IPS-20b (cell line): ENCODE results near the gene URM1.
A peak's percentile ranks its signal among the peaks of the same experiment; 100 is the strongest.

Experiments used
- H3K27ac ChIP-seq: one replicate; pipeline ENCODE4 v1.5.1; 2013; ENCODE audit warnings: low read length
- H3K27me3 ChIP-seq: 2 replicates; pipeline ENCODE4 v1.6.1; 2013; ENCODE audit warnings: mild to moderate bottlenecking, low read length, inconsistent platforms; ENCODE audit not compliant: insufficient read depth
- H3K36me3 ChIP-seq: 2 replicates; pipeline ENCODE4 v1.6.1; 2013; ENCODE audit warnings: low read depth, mild to moderate bottlenecking, inconsistent platforms, low read length, moderate library complexity; ENCODE audit not compliant: insufficient read depth
- H3K4me1 ChIP-seq: 2 replicates; pipeline ENCODE4 v1.6.1; 2013; ENCODE audit warnings: mild to moderate bottlenecking, control low read depth, inconsistent platforms, low read length, moderate library complexity; ENCODE audit not compliant: insufficient read depth
- H3K4me3 ChIP-seq: 2 replicates; pipeline ENCODE4 v1.5.1; 2013; ENCODE audit warnings: mild to moderate bottlenecking, low read length, inconsistent platforms
- H3K9ac ChIP-seq: 2 replicates; pipeline ENCODE4 v1.6.1; 2013; ENCODE audit warnings: low read depth, mild to moderate bottlenecking, inconsistent platforms, low read length, moderate library complexity
- H3K9me3 ChIP-seq: 2 replicates; pipeline ENCODE4 v1.6.1; 2013; ENCODE audit warnings: mild to moderate bottlenecking, low read depth, low read length, inconsistent platforms; ENCODE audit not compliant: insufficient read depth

Gene URM1

GRCh38 chr9:128390150-128390812, 19.1 kb downstream of the URM1 start:
- no peaks in the 10 kb centered on the region; the same call in 1 of the 2 replicates for H3K9me3 ChIP-seq
- H3K4me1 ChIP-seq = peaks cover 27% of the 10 kb centered on the region
- H3K36me3 ChIP-seq = peaks cover 24% of the 10 kb centered on the region
- peak overlapping the region; percentile 63; the same call in 1 of the 2 replicates for H3K9ac ChIP-seq
- H3K27ac ChIP-seq = no peak overlapping the region
- peaks cover 100% of the 10 kb centered on the region for H3K27me3 ChIP-seq
- no peak overlapping the region for H3K4me3 ChIP-seq

- Histone ChIP-seq H3K36me3 (peaks cover 24% of the 10 kb centered on the region), H3K4me3 (peak overlapping the region; percentile 68; the same call in 1 of the 2 replicates), H3K27me3 (peaks cover 100% of the 10 kb centered on the region), H3K27ac (no peak overlapping the region), H3K9me3 (no peaks in the 10 kb centered on the region; the same call in 1 of the 2 replicates), H3K9ac (peak overlapping the region; percentile 63; the same call in 1 of the 2 replicates), H3K4me1 (peaks cover 21% of the 10 kb centered on the region)
Measured at GRCh38 chr9:128390813-128391711, 19.9 kb downstream of the URM1 start.

- no peaks in the 10 kb centered on the region; the same call in 1 of the 2 replicates for H3K9me3 ChIP-seq
- H3K27ac ChIP-seq = no peak overlapping the region
- H3K4me3 ChIP-seq = peak overlapping the region; percentile 68
- H3K27me3 ChIP-seq = peaks cover 100% of the 10 kb centered on the region
- peak overlapping the region; percentile 63; the same call in 1 of the 2 replicates for H3K9ac ChIP-seq
- peaks cover 23% of the 10 kb centered on the region for H3K36me3 ChIP-seq
- peaks cover 21% of the 10 kb centered on the region for H3K4me1 ChIP-seq
Measured at GRCh38 chr9:128391956-128392301, 20.8 kb downstream of the URM1 start.

- Histone ChIP-seq H3K27me3 (peaks cover 100% of the 10 kb centered on the region), H3K9ac (peak overlapping the region; percentile 59; the same call in 1 of the 2 replicates), H3K27ac (no peak overlapping the region), H3K4me3 (peak overlapping the region; percentile 68; the same call in 1 of the 2 replicates), H3K36me3 (peaks cover 17% of the 10 kb centered on the region), H3K9me3 (no peaks in the 10 kb centered on the region; the same call in 1 of the 2 replicates), H3K4me1 (peaks cover 21% of the 10 kb centered on the region)
Measured at GRCh38 chr9:128392302-128393144, 21.3 kb downstream of the URM1 start.

GRCh38 chr9:128393145-128393775, 22.1 kb downstream of the URM1 start:
- Histone ChIP-seq H3K27me3 (peaks cover 100% of the 10 kb centered on the region), H3K9ac (no peak overlapping the region; the same call in 1 of the 2 replicates), H3K27ac (no peak overlapping the region), H3K4me3 (peak overlapping the region; percentile 68; the same call in 1 of the 2 replicates), H3K36me3 (peaks cover 10% of the 10 kb centered on the region), H3K9me3 (no peaks in the 10 kb centered on the region; the same call in 1 of the 2 replicates), H3K4me1 (peaks cover 21% of the 10 kb centered on the region)

- H3K27ac ChIP-seq = no peak overlapping the region
- H3K4me1 ChIP-seq = peaks cover 21% of the 10 kb centered on the region
- H3K27me3 ChIP-seq = peaks cover 100% of the 10 kb centered on the region
- peak overlapping the region; percentile 68; the same call in 1 of the 2 replicates for H3K4me3 ChIP-seq
- peaks cover 3% of the 10 kb centered on the region; the same call in 1 of the 2 replicates for H3K36me3 ChIP-seq
- no peak overlapping the region for H3K9ac ChIP-seq
- no peaks in the 10 kb centered on the region; the same call in 1 of the 2 replicates for H3K9me3 ChIP-seq
Measured at GRCh38 chr9:128393970-128394369, 22.8 kb downstream of the URM1 start.

- no peaks in the 10 kb centered on the region; the same call in 1 of the 2 replicates for H3K9me3 ChIP-seq
- H3K4me1 ChIP-seq = peaks cover 21% of the 10 kb centered on the region
- H3K9ac ChIP-seq = no peak overlapping the region
- peaks cover 100% of the 10 kb centered on the region for H3K27me3 ChIP-seq
- H3K36me3 ChIP-seq = no peaks in the 10 kb centered on the region
- no peak overlapping the region for H3K4me3 ChIP-seq
- no peak overlapping the region for H3K27ac ChIP-seq
Measured at GRCh38 chr9:128394379-128395168, 23.4 kb downstream of the URM1 start.

- no peaks in the 10 kb centered on the region for H3K9me3 ChIP-seq
- H3K36me3 ChIP-seq = no peaks in the 10 kb centered on the region
- no peak overlapping the region for H3K9ac ChIP-seq
- H3K4me1 ChIP-seq = peaks cover 15% of the 10 kb centered on the region
- H3K27me3 ChIP-seq = peaks cover 100% of the 10 kb centered on the region
- H3K4me3 ChIP-seq = no peak overlapping the region
- H3K27ac ChIP-seq = no peak overlapping the region
Measured at GRCh38 chr9:128396970-128397613, 25.9 kb downstream of the URM1 start.

- H3K9me3 ChIP-seq = no peaks in the 10 kb centered on the region
- no peak overlapping the region for H3K9ac ChIP-seq
- H3K36me3 ChIP-seq = no peaks in the 10 kb centered on the region
- no peak overlapping the region for H3K4me3 ChIP-seq
- peaks cover 12% of the 10 kb centered on the region for H3K4me1 ChIP-seq
- H3K27ac ChIP-seq = no peak overlapping the region
- H3K27me3 ChIP-seq = peaks cover 100% of the 10 kb centered on the region
Measured at GRCh38 chr9:128397831-128398230, 26.7 kb downstream of the URM1 start.

GRCh38 chr9:128399861-128400260, 28.7 kb downstream of the URM1 start:
- Histone ChIP-seq H3K9me3 (no peaks in the 10 kb centered on the region), H3K27me3 (peaks cover 100% of the 10 kb centered on the region), H3K36me3 (no peaks in the 10 kb centered on the region), H3K27ac (no peak overlapping the region), H3K4me1 (no peaks in the 10 kb centered on the region), H3K4me3 (no peak overlapping the region), H3K9ac (no peak overlapping the region)
